Breast epithelium (tissue), 3 donors: ENCODE measurements around the gene ETS2.

Source experiments
- POLR2A ChIP-seq: fragments of 450-650 bp; IDR thresholded peaks from one replicate; pipeline ENCODE4 v1.6.1; 2016; ENCODE audit warnings: antibody characterized with exemption, mild to moderate bottlenecking, moderate library complexity
- TF ChIP-seq, protein P1 (sequence below), 3 donors: fragments of 450-650 bp; IDR thresholded peaks; one replicate each; pipeline ENCODE4 v1.5.1; 2016 to 2017; ENCODE audit warnings: antibody characterized with exemption in 3 of 3, mild to moderate bottlenecking in 3 of 3, moderate library complexity in 3 of 3

GRCh38 chr21:38796424-38796823 lies 9.3 kb upstream of the ETS2 start:
- TF ChIP-seq, protein P1, sequence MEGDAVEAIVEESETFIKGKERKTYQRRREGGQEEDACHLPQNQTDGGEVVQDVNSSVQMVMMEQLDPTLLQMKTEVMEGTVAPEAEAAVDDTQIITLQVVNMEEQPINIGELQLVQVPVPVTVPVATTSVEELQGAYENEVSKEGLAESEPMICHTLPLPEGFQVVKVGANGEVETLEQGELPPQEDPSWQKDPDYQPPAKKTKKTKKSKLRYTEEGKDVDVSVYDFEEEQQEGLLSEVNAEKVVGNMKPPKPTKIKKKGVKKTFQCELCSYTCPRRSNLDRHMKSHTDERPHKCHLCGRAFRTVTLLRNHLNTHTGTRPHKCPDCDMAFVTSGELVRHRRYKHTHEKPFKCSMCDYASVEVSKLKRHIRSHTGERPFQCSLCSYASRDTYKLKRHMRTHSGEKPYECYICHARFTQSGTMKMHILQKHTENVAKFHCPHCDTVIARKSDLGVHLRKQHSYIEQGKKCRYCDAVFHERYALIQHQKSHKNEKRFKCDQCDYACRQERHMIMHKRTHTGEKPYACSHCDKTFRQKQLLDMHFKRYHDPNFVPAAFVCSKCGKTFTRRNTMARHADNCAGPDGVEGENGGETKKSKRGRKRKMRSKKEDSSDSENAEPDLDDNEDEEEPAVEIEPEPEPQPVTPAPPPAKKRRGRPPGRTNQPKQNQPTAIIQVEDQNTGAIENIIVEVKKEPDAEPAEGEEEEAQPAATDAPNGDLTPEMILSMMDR (IDR thresholded peaks at IDR 0.05): no peak
- TF ChIP-seq POLR2A: no peak
